HG02852 (cell line): ENCODE data around the gene UBN2.

Experiments
- ATAC-seq: cut with Tn5 transposase; IDR thresholded peaks from one replicate; pipeline ENCODE4 v1.9.1; 2021; ENCODE audit warnings: mild to moderate bottlenecking, moderate library complexity; ENCODE audit not compliant: unreplicated experiment

Gene UBN2

GRCh38 chr7:139231513-139232376 lies 708 bp downstream of the UBN2 start:
- peak; percentile 32 for ATAC-seq

- ATAC-seq = no peak
Measured at GRCh38 chr7:139232377-139232717, 1.3 kb downstream of the UBN2 start.

GRCh38 chr7:139232904-139233303 lies 1.9 kb downstream of the UBN2 start:
- no peak for ATAC-seq

GRCh38 chr7:139241258-139241657 lies 10.2 kb downstream of the UBN2 start:
- no peak for ATAC-seq

- no peak for ATAC-seq
Measured at GRCh38 chr7:139242741-139243281, 11.8 kb downstream of the UBN2 start.

- no peak for ATAC-seq
Measured at GRCh38 chr7:139245401-139245800, 14.4 kb downstream of the UBN2 start.

- ATAC-seq = no peak
Measured at GRCh38 chr7:139246494-139246893, 15.5 kb downstream of the UBN2 start.

- no peak for ATAC-seq
Measured at GRCh38 chr7:139246905-139247304, 15.9 kb downstream of the UBN2 start.

GRCh38 chr7:139249179-139249810 lies 18.3 kb downstream of the UBN2 start:
- ATAC-seq = no peak

GRCh38 chr7:139252451-139252850 lies 21.4 kb downstream of the UBN2 start:
- ATAC-seq = no peak

- no peak for ATAC-seq
Measured at GRCh38 chr7:139254281-139254680, 23.2 kb downstream of the UBN2 start.

- ATAC-seq = no peak
Measured at GRCh38 chr7:139254728-139255127, 23.7 kb downstream of the UBN2 start.

- ATAC-seq = no peak
Measured at GRCh38 chr7:139255290-139255689, 24.3 kb downstream of the UBN2 start.

- no peak for ATAC-seq
Measured at GRCh38 chr7:139259142-139259541, 28.1 kb downstream of the UBN2 start.

GRCh38 chr7:139264220-139264619 lies 33.2 kb downstream of the UBN2 start:
- no peak for ATAC-seq

- no peak for ATAC-seq
Measured at GRCh38 chr7:139265673-139266072, 34.6 kb downstream of the UBN2 start.

- no peak for ATAC-seq
Measured at GRCh38 chr7:139271718-139272628, 40.9 kb downstream of the UBN2 start.

GRCh38 chr7:139284252-139284896 lies 53.3 kb downstream of the UBN2 start:
- no peak for ATAC-seq

- no peak for ATAC-seq
Measured at GRCh38 chr7:139286144-139286543, 55.1 kb downstream of the UBN2 start.

GRCh38 chr7:139292821-139293220 lies 61.8 kb downstream of the UBN2 start:
- ATAC-seq = no peak

GRCh38 chr7:139293534-139293933 lies 62.5 kb downstream of the UBN2 start:
- ATAC-seq = no peak
